Esophagus squamous epithelium (tissue), 5 donors: Measurements from ENCODE around the gene LRP10. TPM values are rescaled to one million over a fixed set of nuclear protein-coding genes. Genes with fewer than 3 reads are reported as not detected.

Experiments
- DNase-seq: peaks from one replicate; lab custom pipeline; 2025; lab: John Stamatoyannopoulos, UW
- H3K27ac ChIP-seq, 4 donors: fragments of 200-600 bp; sonication (generic); one replicate each; pipeline ENCODE4 v1.5.1; 2016 to 2019; ENCODE audit warnings: mild to moderate bottlenecking in 1 of 4
- H3K27me3 ChIP-seq, 4 donors: fragments of 200-600 bp; sonication (generic); 1 replicate in 3 of 4; 2 replicates in 1 of 4; pipeline versions ENCODE4 v1.5.1 to v1.6.0; 2017 to 2021; ENCODE audit warnings: antibody characterized with exemption in 1 of 4
- H3K36me3 ChIP-seq, 3 donors: fragments of 200-600 bp; sonication (generic); one replicate each; pipeline ENCODE4 v1.5.1; 2016 to 2019
- H3K4me1 ChIP-seq, 3 donors: fragments of 200-600 bp; sonication (generic); one replicate each; pipeline ENCODE4 v1.5.1; 2017 to 2019
- H3K4me3 ChIP-seq, 4 donors: fragments of 200-600 bp; sonication (generic); 1 replicate in 3 of 4; 2 replicates in 1 of 4; pipeline ENCODE4 v1.5.1; 2016 to 2019; ENCODE audit warnings: mild to moderate bottlenecking in 2 of 4, moderate library complexity in 1 of 4
- H3K9me3 ChIP-seq, 3 donors: fragments of 200-600 bp; sonication (generic); one replicate each; pipeline ENCODE4 v1.5.1; 2016 to 2019
- CTCF ChIP-seq, 6 experiments: fragments of 450-650 bp in 4 of 6; fragments of 200-600 bp in 2 of 6; sonication (generic) in 2 of 6; IDR thresholded peaks; one replicate each; pipeline ENCODE4 v1.5.1; 2016 to 2019; ENCODE audit warnings: antibody characterized with exemption in 6 of 6, mild to moderate bottlenecking in 4 of 6, moderate library complexity in 4 of 6
- POLR2A ChIP-seq, 4 donors: fragments of 450-650 bp; IDR thresholded peaks; one replicate each; pipeline ENCODE4 v1.6.1; 2017; ENCODE audit warnings: antibody characterized with exemption in 4 of 4, mild to moderate bottlenecking in 4 of 4, moderate library complexity in 3 of 4
- WGBS, 2 donors: methylation state at CpG; one replicate each; pipeline ENCODE4 v1.1.5; 2018; 5-methylcytosine and 5-hydroxymethylcytosine counted together
- intact Hi-C: fragments of 100-400 bp; cut with DNase I; formaldehyde crosslinking; loops from one replicate; pipeline ENCODE4 v1.15.0; 2022
- total RNA-seq, 4 donors: library from RNA; depleted of rRNA; stranded (reverse); fragments of >200 nt; gene quantifications; one replicate each; pipeline ENCODE4 v1.1.0, GENCODE V29; 2016
- donor health status: DM: yes; HTN: yes; CAD: no.

LRP10 gene
- total RNA-seq, 4 donors from 2014 or later, result 111 to 314 (median 128) TPM

- Histone ChIP-seq H3K9me3 (no peaks in the 10 kb centered on the region), H3K36me3 (peaks cover 39 to 74% (median 58%) of the 10 kb centered on the region in 3 donors), H3K4me3 (no peak overlapping the region), H3K27me3 (no peaks in the 10 kb centered on the region), H3K27ac (no peak overlapping the region), H3K4me1 (peaks cover 8 to 48% (median 19%) of the 10 kb centered on the region in 3 donors)
- DNase-seq, result no peak
- WGBS, 2 donors, result 92 to 94% methylated on average over 5 to 10 of the region's 22 CpGs
- intact Hi-C loops, result no loop called here
- TF ChIP-seq CTCF (IDR thresholded peaks at IDR 0.05), result no peak
- TF ChIP-seq POLR2A (IDR thresholded peaks at IDR 0.05), result no peak
Measured at GRCh38 chr14:22877000-22877501, 5.5 kb downstream of the LRP10 start.

GRCh38 chr14:22878271-22879246, 7.0 kb downstream of the LRP10 start:
- no peak for TF ChIP-seq CTCF (IDR thresholded peaks at IDR 0.05)
- TF ChIP-seq POLR2A (IDR thresholded peaks at IDR 0.05), result no peak
- Histone ChIP-seq H3K36me3 (peaks cover 39 to 66% (median 53%) of the 10 kb centered on the region in 3 donors), H3K27me3 (no peaks in the 10 kb centered on the region), H3K9me3 (no peaks in the 10 kb centered on the region), H3K4me1 (peaks cover under 1 to 53% (median 13%) of the 10 kb centered on the region in 3 donors), H3K4me3 (no peak overlapping the region), H3K27ac (no peak overlapping the region)
- 77 to 79% methylated on average over 7 of the region's 8 CpGs for WGBS, 2 donors
- intact Hi-C loops, result no loop called here
- no peak for DNase-seq

- 29 to 34% methylated on average over 7 of the region's 7 CpGs for WGBS, 2 donors
- no peak for TF ChIP-seq POLR2A (IDR thresholded peaks at IDR 0.05)
- no peak for TF ChIP-seq CTCF (IDR thresholded peaks at IDR 0.05)
- intact Hi-C loops, result no loop called here
- Histone ChIP-seq H3K4me3 (no peak overlapping the region), H3K27ac (no peak overlapping the region), H3K9me3 (no peaks in the 10 kb centered on the region), H3K27me3 (no peaks in the 10 kb centered on the region), H3K4me1 (peaks cover 5 to 40% (median 9%) of the 10 kb centered on the region in 3 donors), H3K36me3 (peaks cover 13 to 31% (median 20%) of the 10 kb centered on the region in 3 donors)
- DNase-seq, result no peak
Measured at GRCh38 chr14:22882064-22882463, 10.5 kb downstream of the LRP10 start.

- Histone ChIP-seq H3K36me3 (peaks cover 7 to 25% (median 14%) of the 10 kb centered on the region in 3 donors), H3K4me3 (no peak overlapping the region), H3K9me3 (no peaks in the 10 kb centered on the region), H3K4me1 (peaks cover 6 to 46% (median 10%) of the 10 kb centered on the region in 3 donors), H3K27me3 (no peaks in the 10 kb centered on the region), H3K27ac (no peak overlapping the region)
- TF ChIP-seq POLR2A (IDR thresholded peaks at IDR 0.05) (no peak), CTCF (IDR thresholded peaks at IDR 0.05) (no peak)
- intact Hi-C loops, result no loop called here
- DNase-seq, result no peak
- WGBS, 2 donors, result 16 to 28% methylated on average over 4 to 5 of the region's 6 CpGs
Measured at GRCh38 chr14:22882529-22883172, 11.1 kb downstream of the LRP10 start.
